ENCODE data around the gene MPP2. TPM values are rescaled to one million over a fixed set of nuclear protein-coding genes. Genes with fewer than 3 reads are reported as not detected.

Gene MPP2
- total RNA-seq, 1 donor from 2014 or later = 1.0 TPM

GRCh38 chr17:43879723-43880419 lies 27.5 kb downstream of the MPP2 start:
- peaks cover 15 to 23% (median 19%) of the 10 kb centered on the region in 3 donors for H3K4me1 ChIP-seq (ENCODE audit: control insufficient read depth in 3 of 3, insufficient read depth in 3 of 3, low read length in 3 of 3)
- peaks cover 0 to 5% (median 3%) of the 10 kb centered on the region in 3 donors for H3K27me3 ChIP-seq (ENCODE audit: control insufficient read depth in 3 of 3, insufficient read depth in 3 of 3, low read length in 3 of 3)
- no peaks in the 10 kb centered on the region for H3K9me3 ChIP-seq (ENCODE audit: control insufficient read depth in 3 of 3, low read length in 3 of 3)
- H3K9ac ChIP-seq (ENCODE audit: low read depth in 1 of 3, low read length in 3 of 3) = no peak overlapping the region
- peaks cover 0 to 3% (median 0%) of the 10 kb centered on the region in 3 donors for H3K36me3 ChIP-seq (ENCODE audit: control insufficient read depth in 3 of 3, insufficient read depth in 3 of 3, low read length in 3 of 3)
- H3K27ac ChIP-seq (ENCODE audit: low read depth, low read length) = no peak overlapping the region
- peak overlapping the region in 1 of 3 donors; percentile 13 for H3K4me3 ChIP-seq (ENCODE audit: low read length in 3 of 3)

- H3K27ac ChIP-seq (ENCODE audit: low read depth, low read length) = no peak overlapping the region
- H3K4me3 ChIP-seq (ENCODE audit: low read length in 3 of 3) = no peak overlapping the region
- peaks cover 15 to 23% (median 19%) of the 10 kb centered on the region in 3 donors for H3K4me1 ChIP-seq (ENCODE audit: control insufficient read depth in 3 of 3, insufficient read depth in 3 of 3, low read length in 3 of 3)
- no peaks in the 10 kb centered on the region for H3K9me3 ChIP-seq (ENCODE audit: control insufficient read depth in 3 of 3, low read length in 3 of 3)
- H3K27me3 ChIP-seq (ENCODE audit: control insufficient read depth in 3 of 3, insufficient read depth in 3 of 3, low read length in 3 of 3) = peaks cover 0 to 5% (median 3%) of the 10 kb centered on the region in 3 donors
- no peak overlapping the region for H3K9ac ChIP-seq (ENCODE audit: low read depth in 1 of 3, low read length in 3 of 3)
- peaks cover 0 to 3% (median 0%) of the 10 kb centered on the region in 3 donors for H3K36me3 ChIP-seq (ENCODE audit: control insufficient read depth in 3 of 3, insufficient read depth in 3 of 3, low read length in 3 of 3)
Measured at GRCh38 chr17:43878260-43879175, 28.8 kb downstream of the MPP2 start.

DNA sequence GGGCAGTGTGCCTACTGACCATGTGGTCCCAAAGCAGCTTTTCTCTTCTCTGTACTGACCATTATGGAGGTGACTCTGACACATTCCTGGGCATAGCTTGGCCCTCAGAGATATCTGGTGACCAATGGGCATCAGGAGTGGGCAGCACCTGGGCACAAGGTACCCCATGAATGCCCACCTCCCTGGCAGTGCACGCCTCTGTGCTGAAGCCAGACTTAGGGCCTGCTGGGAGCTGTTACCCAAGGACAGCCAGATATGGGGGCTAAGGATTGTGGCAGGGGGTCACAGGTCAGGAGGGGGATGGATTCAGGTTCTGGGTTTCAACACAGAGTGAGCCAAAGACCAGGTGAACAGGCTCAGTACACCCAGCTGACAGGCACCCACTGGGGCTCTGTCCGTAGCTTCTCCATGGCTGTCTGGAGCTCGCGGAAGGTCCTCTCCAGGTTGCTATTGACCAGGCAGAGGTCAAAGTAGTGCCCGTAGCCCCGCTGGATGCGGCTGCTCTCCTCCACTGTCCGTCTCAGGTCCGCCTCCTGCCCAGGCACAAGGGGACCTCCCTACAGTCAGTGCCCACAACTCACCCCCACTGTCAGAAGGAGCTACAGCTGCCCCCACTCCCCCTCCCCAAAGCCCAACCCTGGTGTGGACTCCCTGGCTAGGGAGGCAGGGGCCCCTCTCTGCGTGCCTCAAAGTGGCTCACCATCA lies 29.7 kb downstream of the MPP2 start:
- Histone ChIP-seq H3K9ac (ENCODE audit: low read depth in 1 of 3, low read length in 3 of 3) (peak overlapping the region in 1 of 3 donors; percentile 6), H3K27me3 (ENCODE audit: control insufficient read depth in 3 of 3, insufficient read depth in 3 of 3, low read length in 3 of 3) (peaks cover 0 to 5% (median 3%) of the 10 kb centered on the region in 3 donors), H3K9me3 (ENCODE audit: control insufficient read depth in 3 of 3, low read length in 3 of 3) (no peaks in the 10 kb centered on the region), H3K36me3 (ENCODE audit: control insufficient read depth in 3 of 3, insufficient read depth in 3 of 3, low read length in 3 of 3) (peaks cover 0 to 2% (median 0%) of the 10 kb centered on the region in 3 donors), H3K27ac (ENCODE audit: low read depth, low read length) (no peak overlapping the region), H3K4me1 (ENCODE audit: control insufficient read depth in 3 of 3, insufficient read depth in 3 of 3, low read length in 3 of 3) (peaks cover 15 to 23% (median 19%) of the 10 kb centered on the region in 3 donors), H3K4me3 (ENCODE audit: low read length in 3 of 3) (no peak overlapping the region)

DNA sequence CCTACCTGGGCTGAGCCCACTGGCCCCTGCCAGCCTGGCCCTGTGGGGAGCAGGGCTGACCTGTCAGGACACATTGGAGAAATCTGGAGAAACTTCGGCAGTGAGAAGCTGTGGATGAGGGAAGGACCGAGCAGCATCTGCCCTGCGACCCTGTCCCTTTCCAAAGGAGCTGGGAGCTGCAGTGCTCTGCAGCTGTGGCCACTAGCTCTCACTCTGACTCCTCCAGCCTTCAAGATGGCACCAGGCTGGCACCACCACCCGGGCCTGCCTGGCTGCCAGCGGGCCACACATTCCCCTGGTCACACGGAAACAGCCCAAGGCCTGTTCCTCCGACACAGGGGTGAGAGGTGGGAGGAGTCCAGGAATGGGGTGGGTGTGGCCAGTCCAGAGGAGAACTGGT lies 30.3 kb downstream of the MPP2 start:
- Histone ChIP-seq H3K27me3 (ENCODE audit: control insufficient read depth in 3 of 3, insufficient read depth in 3 of 3, low read length in 3 of 3) (peaks cover 0 to 5% (median 3%) of the 10 kb centered on the region in 3 donors), H3K4me1 (ENCODE audit: control insufficient read depth in 3 of 3, insufficient read depth in 3 of 3, low read length in 3 of 3) (peaks cover 15 to 23% (median 19%) of the 10 kb centered on the region in 3 donors), H3K36me3 (ENCODE audit: control insufficient read depth in 3 of 3, insufficient read depth in 3 of 3, low read length in 3 of 3) (peaks cover 0 to 2% (median 0%) of the 10 kb centered on the region in 3 donors), H3K27ac (ENCODE audit: low read depth, low read length) (no peak overlapping the region), H3K9ac (ENCODE audit: low read depth in 1 of 3, low read length in 3 of 3) (no peak overlapping the region), H3K4me3 (ENCODE audit: low read length in 3 of 3) (no peak overlapping the region), H3K9me3 (ENCODE audit: control insufficient read depth in 3 of 3, low read length in 3 of 3) (no peaks in the 10 kb centered on the region)

- H3K9ac ChIP-seq (ENCODE audit: low read depth in 1 of 3, low read length in 3 of 3) = no peak overlapping the region
- H3K4me3 ChIP-seq (ENCODE audit: low read length in 3 of 3) = no peak overlapping the region
- H3K9me3 ChIP-seq (ENCODE audit: control insufficient read depth in 3 of 3, low read length in 3 of 3) = no peaks in the 10 kb centered on the region
- H3K27ac ChIP-seq (ENCODE audit: low read depth, low read length) = no peak overlapping the region
- no peaks in the 10 kb centered on the region for H3K36me3 ChIP-seq (ENCODE audit: control insufficient read depth in 3 of 3, insufficient read depth in 3 of 3, low read length in 3 of 3)
- peaks cover 15 to 23% (median 19%) of the 10 kb centered on the region in 3 donors for H3K4me1 ChIP-seq (ENCODE audit: control insufficient read depth in 3 of 3, insufficient read depth in 3 of 3, low read length in 3 of 3)
- H3K27me3 ChIP-seq (ENCODE audit: control insufficient read depth in 3 of 3, insufficient read depth in 3 of 3, low read length in 3 of 3) = peaks cover 0 to 5% (median 4%) of the 10 kb centered on the region in 3 donors
Measured at GRCh38 chr17:43875476-43876147, 31.7 kb downstream of the MPP2 start.

- Histone ChIP-seq H3K27me3 (ENCODE audit: control insufficient read depth in 3 of 3, insufficient read depth in 3 of 3, low read length in 3 of 3) (peaks cover 2 to 8% (median 7%) of the 10 kb centered on the region in 3 donors), H3K9ac (ENCODE audit: low read depth in 1 of 3, low read length in 3 of 3) (no peak overlapping the region), H3K27ac (ENCODE audit: low read depth, low read length) (no peak overlapping the region), H3K36me3 (ENCODE audit: control insufficient read depth in 3 of 3, insufficient read depth in 3 of 3, low read length in 3 of 3) (no peaks in the 10 kb centered on the region), H3K4me1 (ENCODE audit: control insufficient read depth in 3 of 3, insufficient read depth in 3 of 3, low read length in 3 of 3) (peaks cover 7 to 11% (median 9%) of the 10 kb centered on the region in 3 donors), H3K4me3 (ENCODE audit: low read length in 3 of 3) (no peak overlapping the region), H3K9me3 (ENCODE audit: control insufficient read depth in 3 of 3, low read length in 3 of 3) (no peaks in the 10 kb centered on the region)
Measured at GRCh38 chr17:43874293-43874692, 33.0 kb downstream of the MPP2 start.

GRCh38 chr17:43873815-43874214 lies 33.5 kb downstream of the MPP2 start:
- Histone ChIP-seq H3K27ac (ENCODE audit: low read depth, low read length) (no peak overlapping the region), H3K4me3 (ENCODE audit: low read length in 3 of 3) (no peak overlapping the region), H3K9ac (ENCODE audit: low read depth in 1 of 3, low read length in 3 of 3) (no peak overlapping the region), H3K4me1 (ENCODE audit: control insufficient read depth in 3 of 3, insufficient read depth in 3 of 3, low read length in 3 of 3) (peaks cover 5 to 6% (median 6%) of the 10 kb centered on the region in 3 donors), H3K36me3 (ENCODE audit: control insufficient read depth in 3 of 3, insufficient read depth in 3 of 3, low read length in 3 of 3) (no peaks in the 10 kb centered on the region), H3K27me3 (ENCODE audit: control insufficient read depth in 3 of 3, insufficient read depth in 3 of 3, low read length in 3 of 3) (peaks cover 2 to 8% (median 7%) of the 10 kb centered on the region in 3 donors), H3K9me3 (ENCODE audit: control insufficient read depth in 3 of 3, low read length in 3 of 3) (no peaks in the 10 kb centered on the region)

DNA sequence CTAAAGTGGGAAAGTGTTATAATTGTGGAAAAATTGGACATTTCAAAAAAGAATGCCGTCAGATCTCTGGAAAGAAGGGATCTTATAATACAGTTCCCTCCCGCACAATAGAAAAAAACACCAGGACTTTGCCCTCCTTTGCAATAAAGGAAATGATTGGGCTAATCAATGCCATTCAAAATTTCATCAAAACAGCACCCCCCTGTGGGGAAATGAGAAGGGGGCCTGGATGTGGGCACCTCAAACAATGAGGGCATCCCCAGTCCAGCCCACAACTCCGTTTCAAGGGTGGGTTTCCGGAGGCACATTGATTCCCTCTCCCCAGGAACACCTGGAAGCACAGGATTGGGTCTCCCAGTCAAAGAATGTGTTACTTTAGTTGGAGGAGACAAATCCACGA lies 34.2 kb downstream of the MPP2 start:
- Histone ChIP-seq H3K4me1 (ENCODE audit: control insufficient read depth in 3 of 3, insufficient read depth in 3 of 3, low read length in 3 of 3) (no peaks in the 10 kb centered on the region), H3K9ac (ENCODE audit: low read depth in 1 of 3, low read length in 3 of 3) (no peak overlapping the region), H3K27me3 (ENCODE audit: control insufficient read depth in 3 of 3, insufficient read depth in 3 of 3, low read length in 3 of 3) (peaks cover 2 to 8% (median 7%) of the 10 kb centered on the region in 3 donors), H3K27ac (ENCODE audit: low read depth, low read length) (no peak overlapping the region), H3K36me3 (ENCODE audit: control insufficient read depth in 3 of 3, insufficient read depth in 3 of 3, low read length in 3 of 3) (no peaks in the 10 kb centered on the region), H3K4me3 (ENCODE audit: low read length in 3 of 3) (no peak overlapping the region), H3K9me3 (ENCODE audit: control insufficient read depth in 3 of 3, low read length in 3 of 3) (no peaks in the 10 kb centered on the region)

GRCh38 chr17:43871946-43872690 lies 35.2 kb downstream of the MPP2 start:
- H3K4me3 ChIP-seq (ENCODE audit: low read length in 3 of 3) = peak overlapping the region in 1 of 3 donors; percentile 10
- no peak overlapping the region for H3K9ac ChIP-seq (ENCODE audit: low read depth in 1 of 3, low read length in 3 of 3)
- no peak overlapping the region for H3K27ac ChIP-seq (ENCODE audit: low read depth, low read length)

More at GRCh38 chr17:43871946-43872690, 35.2 kb downstream of the MPP2 start:
- Histone ChIP-seq H3K27me3 (ENCODE audit: control insufficient read depth in 3 of 3, insufficient read depth in 3 of 3, low read length in 3 of 3) (peaks cover 2 to 8% (median 7%) of the 10 kb centered on the region in 3 donors), H3K9me3 (ENCODE audit: control insufficient read depth in 3 of 3, low read length in 3 of 3) (no peaks in the 10 kb centered on the region), H3K36me3 (ENCODE audit: control insufficient read depth in 3 of 3, insufficient read depth in 3 of 3, low read length in 3 of 3) (no peaks in the 10 kb centered on the region), H3K4me1 (ENCODE audit: control insufficient read depth in 3 of 3, insufficient read depth in 3 of 3, low read length in 3 of 3) (no peaks in the 10 kb centered on the region)

Data from skeletal muscle tissue (tissue), 4 donors.